GM12874 (cell line): ENCODE results near the gene GRM4.

Experiments used
- CTCF ChIP-seq: IDR thresholded peaks from 2 replicates; pipeline ENCODE4 v1.5.1; 2011; ENCODE audit warnings: low read depth, mild to moderate bottlenecking, control low read depth, low read length, moderate library complexity; ENCODE audit not compliant: insufficient read depth

GRM4 gene

GRCh38 chr6:34146021-34146782 is at the start of gene GRM4:
Gene GRM4 (minus strand): TSS chr6:34146087. CDS start chr6:34133496, 12,591 bp downstream.
- TF ChIP-seq CTCF, result no peak

GRCh38 chr6:34194772-34195171 is 48.9 kb upstream of the GRM4 start:
- TF ChIP-seq CTCF, result no peak

GRCh38 chr6:34190504-34191122 is 44.7 kb upstream of the GRM4 start:
- no peak for TF ChIP-seq CTCF

GRCh38 chr6:34189806-34190503 is 44.1 kb upstream of the GRM4 start:
- TF ChIP-seq CTCF, result 0 out of 2 replicates have a peak, but pooled peaks have one; percentile 11

- TF ChIP-seq CTCF, result no peak
Measured at GRCh38 chr6:34182751-34183531, 37.1 kb upstream of the GRM4 start.

GRCh38 chr6:34181908-34182307 is 36.0 kb upstream of the GRM4 start:
- TF ChIP-seq CTCF, result no peak
